T47D (cell line): ENCODE results near the gene KCNJ4.
A peak's percentile ranks its signal among the peaks of the same experiment; 100 is the strongest.

ENCODE experiments used
- DNase-seq, 2 experiments: peaks; one replicate each; pipeline versions ENCODE4 v3.0.0 to v3.0.0-alpha.2; 2011 to 2012; ENCODE audit warnings: low read depth in 1 of 2, low spot score in 1 of 2
- JUND ChIP-seq: IDR thresholded peaks from 2 replicates; pipeline ENCODE4 v1.6.1; 2012; ENCODE audit warnings: low read depth
- in situ Hi-C: cut with HindIII; loops from 2 replicates; pipeline ENCODE4 v1.10.0; 2016; ENCODE audit warnings: low sequenced_read_pairs, low pct_unique_long_range_greater_than_20kb

The KCNJ4 gene

GRCh38 chr22:38429499-38430068, 25.4 kb downstream of the KCNJ4 start:
- DNase-seq: no peak
- in situ Hi-C loops: no loop called here
- TF ChIP-seq JUND: no peak

DNA sequence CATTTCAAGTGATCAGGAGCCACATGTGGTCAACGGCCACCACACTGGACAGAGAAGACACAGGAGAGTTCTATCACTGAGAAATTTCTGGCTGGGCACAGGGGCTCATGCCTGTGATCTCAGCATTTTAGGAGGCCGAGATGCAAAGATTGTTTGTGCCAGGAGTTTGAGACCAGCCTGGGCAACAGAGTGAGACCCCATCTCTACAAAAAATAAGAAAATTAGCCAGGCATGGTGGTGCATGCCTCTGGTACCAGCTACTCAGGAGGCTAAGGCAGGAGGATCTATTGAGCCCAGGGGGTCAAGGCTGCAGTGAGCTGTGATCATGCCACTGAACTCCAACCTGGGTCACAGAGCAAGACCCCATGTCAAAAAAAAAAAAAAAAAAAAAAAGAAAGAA, 26.3 kb downstream of the KCNJ4 start:
- in situ Hi-C loops: no loop called here
- TF ChIP-seq JUND: no peak
- DNase-seq: no peak

DNA sequence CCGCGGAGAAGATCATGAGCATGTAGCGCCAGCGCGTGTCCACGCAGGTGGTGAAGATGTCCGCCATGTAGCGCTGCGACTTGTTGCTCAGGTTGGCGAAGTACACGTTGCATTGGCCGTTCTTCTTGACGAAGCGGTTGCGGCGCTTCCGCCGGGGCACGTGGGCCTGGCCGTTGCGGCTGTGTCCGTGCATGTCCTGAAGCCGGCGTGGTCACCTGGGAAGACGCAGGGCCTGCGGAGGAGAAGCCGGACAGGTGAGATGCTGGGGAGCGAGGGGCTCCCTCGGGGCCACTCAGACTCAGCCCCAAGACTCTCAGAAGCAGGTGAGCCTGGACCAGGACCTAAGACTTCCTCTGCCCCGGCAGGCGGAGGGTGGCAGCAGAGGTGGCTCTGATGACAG, 27.1 kb downstream of the KCNJ4 start:
- TF ChIP-seq JUND: no peak
- in situ Hi-C loops: no loop called here
- DNase-seq: no peak

GRCh38 chr22:38427465-38427864, 27.5 kb downstream of the KCNJ4 start:
- DNase-seq: no peak
- no peak for TF ChIP-seq JUND
- in situ Hi-C loops: no loop called here

- no peak for DNase-seq
- in situ Hi-C loops: no loop called here
- no peak for TF ChIP-seq JUND
These were observed 28.4 kb downstream of the KCNJ4 start for GRCh38 chr22:38426628-38427027.

DNA sequence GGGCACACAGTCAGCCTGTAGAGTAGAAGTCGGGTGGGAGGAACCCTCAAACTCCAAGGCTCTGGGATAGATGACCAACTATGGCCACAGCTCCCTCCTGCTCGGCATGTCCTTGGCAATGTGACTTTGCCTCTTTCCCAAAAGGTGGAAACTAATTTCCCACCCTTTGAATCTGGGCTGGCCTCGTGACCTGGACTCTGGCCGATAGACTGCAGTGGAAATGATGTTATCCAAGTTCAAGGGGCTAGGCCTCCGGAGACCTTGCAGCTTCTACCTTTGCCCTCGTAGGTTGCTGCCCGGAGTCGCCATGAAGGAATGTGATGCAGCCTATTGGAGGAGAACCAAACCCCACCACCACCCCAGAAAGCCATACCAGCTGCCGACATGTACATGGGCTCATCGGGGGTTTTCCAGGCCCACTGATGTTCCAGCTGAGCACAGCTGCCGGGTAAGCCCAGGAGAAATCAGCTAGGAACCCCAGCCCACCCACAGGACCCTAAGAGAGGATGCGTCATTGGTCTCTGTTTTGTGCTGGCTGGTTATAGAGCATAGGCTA, 30.4 kb downstream of the KCNJ4 start:
- no peak for TF ChIP-seq JUND
- in situ Hi-C loops: no loop called here

GRCh38 chr22:38423512-38424503, 31.2 kb downstream of the KCNJ4 start:
- no peak for DNase-seq
- in situ Hi-C loops: no loop called here
- TF ChIP-seq JUND: no peak

More for the DNA sequence above, 30.4 kb downstream of the KCNJ4 start:
- no peak for DNase-seq

DNA sequence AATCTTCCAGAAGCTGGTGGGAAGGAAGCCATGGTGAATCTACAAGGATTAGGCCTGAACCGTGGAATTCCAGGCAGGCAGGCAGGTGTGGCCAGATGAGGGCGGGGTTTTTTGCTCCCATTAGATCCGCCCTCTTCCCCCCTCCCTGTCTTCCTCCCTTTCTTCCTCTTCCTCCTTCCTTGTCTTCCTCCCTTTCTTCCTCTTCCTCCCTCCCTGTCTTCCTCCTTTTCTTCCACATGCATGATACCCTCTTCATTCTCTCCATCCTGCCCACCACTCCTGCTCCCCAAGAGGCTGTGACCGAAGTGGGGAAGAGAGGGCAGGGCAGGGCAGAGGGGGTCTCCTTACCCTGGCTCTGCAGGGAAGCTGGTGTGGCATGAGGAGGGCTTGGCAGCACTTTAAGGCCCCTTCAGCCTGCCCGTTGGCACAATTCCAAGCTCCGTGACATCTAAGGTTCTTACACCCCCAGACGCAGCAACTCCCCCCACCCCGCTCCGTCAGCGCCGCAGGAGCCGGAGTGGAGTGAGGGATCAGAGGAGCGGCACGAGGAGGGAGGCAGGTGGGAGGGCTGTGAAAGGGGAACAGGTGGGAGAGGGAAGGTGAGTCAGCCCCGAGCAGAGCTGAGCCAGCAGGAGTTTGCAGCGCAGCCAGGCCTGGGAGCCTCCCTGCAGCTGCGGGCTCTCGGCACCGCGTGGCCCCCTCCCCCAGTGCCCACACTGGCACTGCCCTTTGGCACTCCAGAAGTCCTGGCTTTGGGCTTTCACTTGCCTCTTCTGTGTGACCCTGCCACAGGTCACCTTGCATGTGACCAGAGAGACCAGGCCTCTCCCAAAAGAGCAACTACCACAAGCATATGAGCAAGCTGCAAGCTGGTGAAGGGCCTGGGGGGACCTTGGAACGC, 32.1 kb downstream of the KCNJ4 start:
- TF ChIP-seq JUND: no peak
- in situ Hi-C loops: no loop called here
- DNase-seq: peak in 1 of 2 experiments; percentile 42

GRCh38 chr22:38420734-38421133, 34.3 kb downstream of the KCNJ4 start:
- in situ Hi-C loops: no loop called here
- no peak for TF ChIP-seq JUND
- no peak for DNase-seq

DNA sequence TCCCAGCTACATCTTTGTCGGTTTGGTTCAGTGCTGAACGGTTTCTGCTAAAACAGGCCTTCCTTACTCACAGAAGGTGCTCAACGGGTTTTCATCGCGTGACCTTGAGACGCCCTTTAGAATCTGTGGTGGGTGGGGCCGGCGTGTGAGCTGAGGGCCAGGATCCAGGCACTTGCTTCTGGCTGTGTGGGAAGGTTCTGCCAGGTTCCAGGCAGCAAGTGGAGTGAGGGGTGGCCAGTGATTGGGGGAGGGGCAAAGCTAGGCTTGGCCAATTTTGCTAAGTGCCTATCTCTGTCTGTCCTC, 35.2 kb downstream of the KCNJ4 start:
- TF ChIP-seq JUND: no peak
- no peak for DNase-seq
- in situ Hi-C loops: no loop called here

DNA sequence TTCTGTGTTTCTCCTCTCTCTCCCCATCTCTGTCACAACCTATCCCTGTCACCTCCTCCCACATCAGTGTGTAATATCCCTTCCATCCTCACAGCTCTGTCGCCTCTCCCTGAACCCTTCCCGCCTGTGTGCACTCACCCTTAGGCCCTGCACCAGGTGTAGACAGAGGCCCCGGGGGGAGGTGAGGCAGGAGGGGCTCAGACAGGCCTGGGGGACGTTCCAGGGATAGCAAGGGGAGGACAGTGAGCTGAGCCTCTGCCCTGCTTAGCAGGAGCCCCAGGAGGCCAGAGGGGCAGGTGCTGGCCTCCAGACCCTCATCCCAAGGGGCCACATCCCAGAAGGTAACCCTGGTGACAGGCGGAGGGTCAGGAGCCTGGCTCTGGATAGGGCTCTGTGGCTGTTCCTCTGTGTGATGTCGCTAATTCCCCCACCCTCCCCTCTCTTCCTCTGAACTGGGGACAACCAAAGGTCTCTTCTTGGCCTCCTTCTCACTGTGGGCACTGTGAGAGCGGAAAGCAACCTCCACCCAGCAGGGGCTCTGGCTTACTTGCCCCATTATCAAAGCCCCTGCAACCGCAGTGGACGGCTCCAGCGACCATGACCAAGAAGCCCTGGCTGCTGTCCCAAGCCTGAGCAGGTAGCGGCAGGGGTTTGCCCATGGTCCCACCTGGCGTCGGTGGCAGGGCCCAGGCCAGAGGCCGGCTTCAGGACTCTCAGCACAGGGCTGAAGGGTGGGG, 35.7 kb downstream of the KCNJ4 start:
- TF ChIP-seq JUND: no peak
- in situ Hi-C loops: no loop called here
- DNase-seq: no peak

DNA sequence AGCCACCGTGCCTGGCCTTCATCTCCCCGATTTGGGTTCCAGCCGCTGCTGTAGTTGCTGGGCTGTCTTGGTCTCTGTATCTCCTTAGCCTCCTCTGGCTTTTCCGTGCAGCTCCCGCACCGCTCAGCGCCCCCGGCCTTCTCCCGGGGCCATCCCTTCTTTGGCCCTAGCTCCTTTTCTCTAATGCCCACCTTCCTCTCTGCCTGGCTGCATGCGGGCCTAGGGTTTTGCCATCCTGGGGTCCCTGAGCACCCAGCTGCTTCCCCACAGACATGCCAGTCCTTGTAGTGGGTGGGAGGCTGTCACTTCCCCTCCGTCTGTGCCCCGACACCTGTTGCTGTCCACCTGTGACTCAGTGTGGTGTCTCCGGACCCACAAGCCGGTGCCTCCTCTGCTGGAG, 36.4 kb downstream of the KCNJ4 start:
- no peak for DNase-seq
- in situ Hi-C loops: no loop called here
- no peak for TF ChIP-seq JUND
